H9 (cell line): ENCODE measurements around the gene FN1. TPM values are rescaled to one million over a fixed set of nuclear protein-coding genes. Genes with fewer than 3 reads are reported as not detected.

Source experiments
- DNase-seq: peaks from one replicate; pipeline ENCODE4 v3.0.0-alpha.2; 2017
- H2AFZ ChIP-seq: one replicate; pipeline ENCODE4 v1.6.1; 2013; ENCODE audit warnings: mild to moderate bottlenecking, low read length, control low read depth, moderate library complexity
- H2AK5ac ChIP-seq: 2 replicates; pipeline ENCODE4 v1.6.1; 2013; ENCODE audit warnings: low read length, control low read depth, mixed read lengths; ENCODE audit not compliant: insufficient read length
- H2BK120ac ChIP-seq: one replicate; pipeline ENCODE4 v1.6.1; 2013; ENCODE audit warnings: low read depth, mild to moderate bottlenecking, low read length, control low read depth, inconsistent platforms; ENCODE audit not compliant: poor library complexity, severe bottlenecking
- H2BK12ac ChIP-seq: 2 replicates; pipeline ENCODE4 v1.6.1; 2013; ENCODE audit warnings: low read length, control low read depth, mixed read lengths, low read depth; ENCODE audit not compliant: insufficient read length
- H2BK15ac ChIP-seq: 2 replicates; pipeline ENCODE4 v1.6.1; 2013; ENCODE audit warnings: low read depth, low read length, control low read depth
- H2BK20ac ChIP-seq: one replicate; pipeline ENCODE4 v1.6.1; 2013; ENCODE audit warnings: low read depth, mild to moderate bottlenecking, low read length, control low read depth, inconsistent platforms; ENCODE audit not compliant: poor library complexity, severe bottlenecking
- H2BK5ac ChIP-seq: 2 replicates; pipeline ENCODE4 v1.6.1; 2013; ENCODE audit warnings: low read length, control low read depth, mixed read lengths; ENCODE audit not compliant: insufficient read length
- H3K14ac ChIP-seq: 2 replicates; pipeline ENCODE4 v1.6.1; 2013; ENCODE audit warnings: low read length, control low read depth; ENCODE audit not compliant: insufficient read depth
- H3K18ac ChIP-seq: 2 replicates; pipeline ENCODE4 v1.6.1; 2013; ENCODE audit warnings: low read depth, mild to moderate bottlenecking, mixed read lengths, low read length, control low read depth; ENCODE audit not compliant: insufficient read length
- H3K23ac ChIP-seq: 2 replicates; pipeline ENCODE4 v1.6.1; 2013; ENCODE audit warnings: low read length, control low read depth, mixed read lengths, low read depth; ENCODE audit not compliant: insufficient read length
- H3K23me2 ChIP-seq: 2 replicates; pipeline ENCODE4 v1.6.1; 2013; ENCODE audit warnings: low read depth, mild to moderate bottlenecking, mixed read lengths, low read length, control low read depth; ENCODE audit not compliant: insufficient read length, poor library complexity, severe bottlenecking
- H3K27ac ChIP-seq: 2 replicates; pipeline ENCODE4 v1.5.1; 2013; ENCODE audit warnings: low read length, control low read depth, mixed read lengths, low read depth; ENCODE audit not compliant: insufficient read length
- H3K27me3 ChIP-seq: 2 replicates; pipeline ENCODE4 v1.6.1; 2013; ENCODE audit warnings: low read length, control low read depth, inconsistent platforms; ENCODE audit not compliant: insufficient read depth
- H3K4ac ChIP-seq: 2 replicates; pipeline ENCODE4 v1.6.1; 2013; ENCODE audit warnings: low read depth, mild to moderate bottlenecking, control low read depth, inconsistent platforms, low read length, moderate library complexity
- H3K4me1 ChIP-seq: 2 replicates; pipeline ENCODE4 v1.6.1; 2013; ENCODE audit warnings: low read length, control low read depth, inconsistent platforms; ENCODE audit not compliant: insufficient read depth
- H3K4me2 ChIP-seq: 2 replicates; pipeline ENCODE4 v1.6.1; 2013; ENCODE audit warnings: low read length, control low read depth, mixed read lengths; ENCODE audit not compliant: insufficient read length, insufficient read depth
- H3K56ac ChIP-seq: 2 replicates; pipeline ENCODE4 v1.6.1; 2013; ENCODE audit warnings: low read depth, mild to moderate bottlenecking, mixed read lengths, low read length, control low read depth; ENCODE audit not compliant: insufficient read length
- H3K79me1 ChIP-seq: 2 replicates; pipeline ENCODE4 v1.6.1; 2013; ENCODE audit warnings: low read depth, mild to moderate bottlenecking, moderate library complexity, low read length, control low read depth, inconsistent platforms; ENCODE audit not compliant: insufficient read depth, poor library complexity, severe bottlenecking
- H3K79me2 ChIP-seq: 2 replicates; pipeline ENCODE4 v1.6.1; 2013; ENCODE audit warnings: low read length, control low read depth, inconsistent platforms; ENCODE audit not compliant: insufficient read depth
- H3K9ac ChIP-seq: 2 replicates; pipeline ENCODE4 v1.6.1; 2013; ENCODE audit warnings: low read length, control low read depth, mixed read lengths; ENCODE audit not compliant: insufficient read length; ENCODE audit errors: extremely low read depth
- H3K9me3 ChIP-seq: one replicate; pipeline ENCODE4 v1.6.1; 2013; ENCODE audit warnings: low read depth, low read length, inconsistent platforms; ENCODE audit not compliant: control insufficient read depth
- H3T11ph ChIP-seq: one replicate; pipeline ENCODE4 v1.6.1; 2013; ENCODE audit warnings: mild to moderate bottlenecking, low read length, control low read depth, inconsistent platforms
- H4K20me1 ChIP-seq: one replicate; pipeline ENCODE4 v1.6.1; 2013; ENCODE audit not compliant: control insufficient read depth, insufficient read length, insufficient read depth
- H4K5ac ChIP-seq: 2 replicates; pipeline ENCODE4 v1.6.1; 2013; ENCODE audit warnings: low read depth, mild to moderate bottlenecking, mixed read lengths, low read length, control low read depth; ENCODE audit not compliant: insufficient read length
- H4K8ac ChIP-seq: replicated peaks from 2 replicates; pipeline ENCODE4 v1.6.1; 2013; ENCODE audit warnings: low read length, control low read depth, mixed read lengths, low read depth; ENCODE audit not compliant: insufficient read length
- H4K91ac ChIP-seq: 2 replicates; pipeline ENCODE4 v1.6.1; 2013; ENCODE audit warnings: low read depth, mild to moderate bottlenecking, moderate library complexity, mixed read lengths, low read length, control low read depth; ENCODE audit not compliant: insufficient read length
- H3K27ac Mint-ChIP-seq, 3 experiments: 2 replicates in 2 of 3; 3 replicates in 1 of 3; pipeline ENCODE4 v1.8.0; 2020 to 2021; ENCODE audit warnings: mixed read lengths in 3 of 3, mild to moderate bottlenecking in 1 of 3, moderate library complexity in 1 of 3
- H3K27me3 Mint-ChIP-seq: 2 replicates; pipeline ENCODE4 v1.8.0; 2021; ENCODE audit warnings: low read depth, mild to moderate bottlenecking, moderate library complexity, mixed read lengths
- H3K36me3 Mint-ChIP-seq, 3 experiments: 2 replicates in 2 of 3; 3 replicates in 1 of 3; pipeline ENCODE4 v1.8.0; 2020 to 2021; ENCODE audit warnings: low read depth in 3 of 3, mixed read lengths in 3 of 3; ENCODE audit not compliant: insufficient read depth in 1 of 3
- H3K4me1 Mint-ChIP-seq, 2 experiments: 2 replicates each; pipeline ENCODE4 v1.8.0; 2020; ENCODE audit warnings: mixed read lengths in 2 of 2
- H3K4me3 Mint-ChIP-seq, 2 experiments: 2 replicates in 1 of 2; 3 replicates in 1 of 2; pipeline ENCODE4 v1.8.0; 2020 to 2021; ENCODE audit warnings: mild to moderate bottlenecking in 2 of 2, mixed read lengths in 2 of 2, moderate library complexity in 1 of 2
- H3K9me3 Mint-ChIP-seq, 2 experiments: 2 replicates in 1 of 2; 3 replicates in 1 of 2; pipeline ENCODE4 v1.8.0; 2020; ENCODE audit warnings: mild to moderate bottlenecking in 2 of 2, mixed read lengths in 2 of 2, moderate library complexity in 1 of 2
- WGBS: extraction: QIAGEN DNeasy Blood & Tissue Kit; methylation state at CpG from one replicate; pipeline ENCODE4 v1.1.7; 2013; ENCODE audit warnings: missing lambda C conversion rate, low lambda C conversion rate, mixed read lengths; ENCODE audit not compliant: insufficient read length; ENCODE audit errors: extremely low coverage; 5-methylcytosine and 5-hydroxymethylcytosine counted together
- total RNA-seq: library from RNA; stranded (reverse); gene quantifications from 2 replicates; pipeline ENCODE4 v1.2.1, GENCODE V29; 2021
- TF ChIP-seq, protein P1 (sequence below): fragments of 200-600 bp; sonication (generic); conservative IDR thresholded peaks from 3 replicates; pipeline ENCODE4 v1.8.0; 2021; ENCODE audit warnings: antibody characterized with exemption, mild to moderate bottlenecking

FN1 gene
- total RNA-seq, 1 experiment from 2014 or later, result 56.0 TPM

DNA sequence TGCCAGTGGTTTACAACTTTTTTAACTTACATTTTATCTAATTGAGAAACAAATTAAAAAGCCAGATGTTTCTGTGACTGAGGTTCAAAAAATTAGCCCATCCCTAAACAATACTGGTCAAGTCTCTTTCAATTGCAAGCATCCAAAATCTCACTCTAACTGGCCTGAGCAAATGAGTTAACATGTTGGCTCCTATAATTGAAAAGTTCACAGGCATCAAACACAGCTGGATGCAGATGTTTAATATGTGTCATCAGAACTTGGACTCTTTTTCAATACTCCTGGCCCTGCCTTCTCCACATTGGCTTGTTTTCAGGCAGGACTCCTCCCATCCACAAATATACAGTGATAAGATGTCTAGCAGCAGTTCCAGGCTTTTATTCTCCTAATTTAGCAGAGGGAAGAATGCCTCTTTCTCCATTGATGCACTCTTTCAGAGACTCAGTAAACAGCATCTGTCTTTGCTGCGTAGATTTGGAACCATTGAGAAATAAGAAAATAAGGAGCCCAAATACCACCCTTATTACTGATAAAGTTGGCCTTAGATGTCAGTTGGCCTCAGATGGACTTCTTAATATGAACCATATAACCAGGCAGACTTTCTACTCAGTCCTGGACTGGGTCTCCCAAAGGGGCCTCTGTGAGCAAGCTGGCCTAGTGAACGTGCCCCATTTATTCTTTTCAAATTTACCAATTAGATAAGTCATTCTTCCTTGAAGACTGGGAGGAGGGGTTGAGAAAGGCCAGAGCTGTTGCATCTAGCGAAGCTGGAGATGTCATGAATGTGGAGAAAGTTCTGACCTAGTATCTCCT is 30.4 kb upstream of the FN1 start:
- H3K27me3 Mint-ChIP-seq, result no peaks in the 10 kb centered on the region
- no peak overlapping the region for H3K4me3 Mint-ChIP-seq
- DNase-seq, result no peak
- H3K23ac ChIP-seq, result no peak overlapping the region
- no peaks in the 10 kb centered on the region for H4K20me1 ChIP-seq
- no peak overlapping the region for H2BK120ac ChIP-seq
- H3K4me1 Mint-ChIP-seq, result no peaks in the 10 kb centered on the region
- no peaks in the 10 kb centered on the region for H3K79me1 ChIP-seq
- no peak overlapping the region for H3K18ac ChIP-seq
- H3K27ac ChIP-seq, result no peak overlapping the region
- no peak overlapping the region for H2BK12ac ChIP-seq
- TF ChIP-seq, protein P1, sequence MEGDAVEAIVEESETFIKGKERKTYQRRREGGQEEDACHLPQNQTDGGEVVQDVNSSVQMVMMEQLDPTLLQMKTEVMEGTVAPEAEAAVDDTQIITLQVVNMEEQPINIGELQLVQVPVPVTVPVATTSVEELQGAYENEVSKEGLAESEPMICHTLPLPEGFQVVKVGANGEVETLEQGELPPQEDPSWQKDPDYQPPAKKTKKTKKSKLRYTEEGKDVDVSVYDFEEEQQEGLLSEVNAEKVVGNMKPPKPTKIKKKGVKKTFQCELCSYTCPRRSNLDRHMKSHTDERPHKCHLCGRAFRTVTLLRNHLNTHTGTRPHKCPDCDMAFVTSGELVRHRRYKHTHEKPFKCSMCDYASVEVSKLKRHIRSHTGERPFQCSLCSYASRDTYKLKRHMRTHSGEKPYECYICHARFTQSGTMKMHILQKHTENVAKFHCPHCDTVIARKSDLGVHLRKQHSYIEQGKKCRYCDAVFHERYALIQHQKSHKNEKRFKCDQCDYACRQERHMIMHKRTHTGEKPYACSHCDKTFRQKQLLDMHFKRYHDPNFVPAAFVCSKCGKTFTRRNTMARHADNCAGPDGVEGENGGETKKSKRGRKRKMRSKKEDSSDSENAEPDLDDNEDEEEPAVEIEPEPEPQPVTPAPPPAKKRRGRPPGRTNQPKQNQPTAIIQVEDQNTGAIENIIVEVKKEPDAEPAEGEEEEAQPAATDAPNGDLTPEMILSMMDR, result no peak
- H3K4me1 ChIP-seq, result no peaks in the 10 kb centered on the region
- H3K14ac ChIP-seq, result no peak overlapping the region
- no peak overlapping the region for H3K4ac ChIP-seq
- H3K9me3 ChIP-seq, result no peaks in the 10 kb centered on the region
- H3K27ac Mint-ChIP-seq, result no peak overlapping the region
- H2AK5ac ChIP-seq, result no peak overlapping the region
- H3K4me2 ChIP-seq, result no peak overlapping the region
- WGBS, result no CpG with 5 or more reads among the region's 3 CpGs
- no peaks in the 10 kb centered on the region for H3K27me3 ChIP-seq
- H4K5ac ChIP-seq, result no peak overlapping the region
- no peak overlapping the region for H2BK5ac ChIP-seq
- no peak overlapping the region for H4K8ac ChIP-seq
- H3K79me2 ChIP-seq, result no peaks in the 10 kb centered on the region
- no peaks in the 10 kb centered on the region for H3K23me2 ChIP-seq
- no peak overlapping the region for H2AFZ ChIP-seq
- H3T11ph ChIP-seq, result no peak overlapping the region
- H2BK20ac ChIP-seq, result no peak overlapping the region
- no peak overlapping the region for H3K9ac ChIP-seq
- H4K91ac ChIP-seq, result no peak overlapping the region
- no peak overlapping the region for H2BK15ac ChIP-seq
- no peaks in the 10 kb centered on the region for H3K36me3 Mint-ChIP-seq
- H3K56ac ChIP-seq, result no peak overlapping the region
- H3K9me3 Mint-ChIP-seq, result no peaks in the 10 kb centered on the region
